Stimulated activated CD8-positive, alpha-beta memory T cell treated with anti-CD3 and anti-CD28 coated beads, Interleukin-7, amount 100 ng/mL, for 24 hours (primary cell): ENCODE results near the gene BRAF.
"Not testable (repeated sequence)": the region's sequence is repeated elsewhere in the genome, so short reads cannot be mapped to it uniquely, and the experiment has no call there.

ENCODE experiments used
- DNase-seq: peaks from one replicate; pipeline ENCODE4 v3.0.0-alpha.2; 2020; ENCODE audit warnings: low read depth

Gene BRAF

GRCh38 chr7:140678081-140678815 is 246.5 kb downstream of the BRAF start:
- no peak for DNase-seq

- DNase-seq, result no peak
Observed at GRCh38 chr7:140677496-140677895, 247.2 kb downstream of the BRAF start.

DNA sequence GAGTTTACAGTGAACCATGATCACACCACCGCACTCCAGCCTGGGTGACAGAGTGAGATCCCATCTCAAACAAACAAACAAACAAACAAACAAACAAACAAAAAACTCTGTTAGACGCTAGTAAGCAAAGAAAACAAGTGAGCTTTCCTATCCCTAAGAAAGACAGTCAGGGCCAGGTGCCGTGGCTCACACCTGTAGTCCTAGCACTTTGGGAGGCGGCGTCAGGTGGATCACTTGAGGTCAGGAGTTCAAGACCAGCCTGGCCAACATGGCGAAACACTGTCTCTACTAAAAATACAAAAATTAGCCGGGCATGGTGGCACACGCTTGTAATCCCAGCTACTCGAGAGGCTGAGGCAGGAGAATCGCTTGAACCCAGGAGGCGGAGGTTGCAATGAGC is 247.8 kb downstream of the BRAF start:
- DNase-seq, result not testable (repeated sequence)

DNA sequence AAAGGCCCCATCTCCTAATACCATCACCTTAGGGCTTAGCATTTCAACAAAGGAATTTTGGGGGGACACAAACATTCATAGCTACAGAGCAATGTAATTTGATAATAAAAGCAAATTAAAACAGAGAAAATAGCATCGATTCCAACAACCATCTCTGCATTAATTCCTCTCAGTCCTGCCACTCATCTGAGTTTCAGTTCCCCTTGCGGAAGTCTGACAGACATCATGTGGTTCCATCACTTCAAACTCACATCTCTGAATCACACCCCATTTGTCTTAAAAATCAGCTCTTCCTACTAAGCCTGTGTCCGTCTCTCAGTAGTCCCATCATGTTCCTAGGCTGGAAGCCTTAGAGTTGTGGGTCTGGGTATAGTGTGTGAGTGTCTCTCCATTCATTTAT is 248.4 kb downstream of the BRAF start:
- no peak for DNase-seq

DNA sequence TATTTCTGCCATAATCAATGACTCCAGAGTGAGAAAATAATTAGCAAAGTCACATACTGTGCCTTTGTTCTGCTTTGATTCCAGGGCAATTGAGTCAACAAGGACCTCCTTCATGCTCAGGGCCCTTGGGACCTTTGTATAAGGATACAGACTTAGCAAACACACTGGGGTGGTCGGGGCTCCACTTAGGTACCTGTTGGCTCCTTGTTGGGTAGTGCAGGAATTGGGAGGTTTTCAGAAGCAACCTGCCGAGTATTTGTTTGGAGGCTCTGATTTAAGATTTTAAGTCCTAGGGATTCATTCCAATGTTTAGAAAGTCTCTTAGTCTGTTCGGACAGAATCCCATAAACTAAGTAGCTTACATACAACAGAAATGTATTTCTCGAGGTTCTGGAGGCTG is 249.0 kb downstream of the BRAF start:
- DNase-seq, result no peak

- no peak for DNase-seq
Observed at GRCh38 chr7:140674899-140675701, 249.6 kb downstream of the BRAF start.

- DNase-seq, result no peak
Observed at GRCh38 chr7:140674356-140674800, 250.4 kb downstream of the BRAF start.

DNA sequence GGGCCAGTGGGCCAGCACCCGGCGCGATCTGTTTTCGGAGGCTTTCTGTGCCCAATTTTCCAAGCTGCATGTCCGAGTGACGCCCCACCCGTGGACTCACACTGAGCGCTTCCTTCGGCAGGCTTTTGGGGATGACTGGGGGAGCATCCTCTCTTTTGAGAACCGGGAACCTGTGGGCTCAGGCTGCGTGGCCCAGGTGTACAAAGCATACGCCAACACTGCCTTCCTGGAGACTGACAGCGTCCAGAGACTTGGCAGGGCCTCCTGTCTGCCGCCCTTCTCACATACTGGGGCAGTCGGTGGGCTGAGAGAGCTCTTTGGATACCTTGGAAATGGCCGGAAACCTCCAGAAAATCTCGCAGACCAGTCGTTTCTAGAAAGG is 251.0 kb downstream of the BRAF start:
- DNase-seq, result no peak

GRCh38 chr7:140673063-140673773 is 251.5 kb downstream of the BRAF start:
- DNase-seq, result peak; percentile 18

GRCh38 chr7:140672382-140673062 is 252.2 kb downstream of the BRAF start, which contains the start of gene ADCK2:
ADCK2 (plus strand) TSS chr7:140672945; CDS start chr7:140673331, 386 bp downstream.
- DNase-seq, result peak; percentile 12

- DNase-seq, result no peak
Observed at GRCh38 chr7:140671966-140672365, 252.8 kb downstream of the BRAF start.

GRCh38 chr7:140670343-140670935 is 254.3 kb downstream of the BRAF start:
- no peak for DNase-seq

DNA sequence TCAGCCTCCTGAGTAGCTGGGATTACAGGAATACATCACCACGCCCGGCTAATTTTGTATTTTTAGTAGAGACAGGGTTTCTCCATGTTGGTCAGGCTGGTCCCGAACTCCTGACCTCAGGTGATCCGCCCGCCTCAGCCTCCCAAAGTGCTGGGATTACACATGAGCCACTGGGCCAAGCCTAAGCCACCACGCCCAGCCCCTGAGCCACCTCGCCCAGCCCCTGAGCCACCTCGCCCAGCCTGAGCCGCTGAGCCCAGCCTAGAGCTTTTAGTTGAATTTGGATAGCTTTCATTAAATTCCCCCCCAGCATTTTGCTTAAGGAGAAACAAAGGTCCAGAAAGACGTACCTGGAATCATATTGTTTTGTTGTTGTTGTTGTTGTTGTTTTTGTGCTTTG is 254.9 kb downstream of the BRAF start:
- DNase-seq, result not testable (repeated sequence)

GRCh38 chr7:140669352-140669751 is 255.4 kb downstream of the BRAF start:
- DNase-seq, result no peak
